Vagina (tissue), 2 donors: Measurements from ENCODE around the gene DOCK1. TPM values are rescaled to one million over a fixed set of nuclear protein-coding genes. Genes with fewer than 3 reads are reported as not detected.

Experiments
- DNase-seq, 2 donors: peaks; one replicate each; pipeline ENCODE4 v3.0.0-alpha.2; 2017; ENCODE audit errors: extremely low spot score in 2 of 2
- H3K27ac ChIP-seq: fragments of 200-600 bp; sonication (generic); one replicate; pipeline ENCODE4 v1.5.1; 2019
- H3K27me3 ChIP-seq: fragments of 200-600 bp; sonication (generic); one replicate; pipeline ENCODE4 v1.5.1; 2019
- H3K36me3 ChIP-seq, 2 donors: fragments of 200-600 bp; sonication (generic); one replicate each; pipeline ENCODE4 v1.5.1; 2017 to 2019
- H3K4me1 ChIP-seq: fragments of 200-600 bp; sonication (generic); one replicate; pipeline ENCODE4 v1.5.1; 2019
- H3K4me3 ChIP-seq, 2 donors: fragments of 200-600 bp; sonication (generic); 1 replicate in 1 of 2; 2 replicates in 1 of 2; pipeline ENCODE4 v1.5.1; 2016 to 2019
- H3K9me3 ChIP-seq: fragments of 200-600 bp; sonication (generic); one replicate; pipeline ENCODE4 v1.5.1; 2019
- CTCF ChIP-seq, 3 experiments: fragments of 450-650 bp in 2 of 3; fragments of 200-600 bp in 1 of 3; sonication (generic) in 1 of 3; IDR thresholded peaks; one replicate each; pipeline ENCODE4 v1.5.1; 2017 to 2019; ENCODE audit warnings: antibody characterized with exemption in 3 of 3, mild to moderate bottlenecking in 2 of 3, moderate library complexity in 2 of 3
- POLR2A ChIP-seq, 2 donors: fragments of 450-650 bp; IDR thresholded peaks; one replicate each; pipeline ENCODE4 v1.6.1; 2017; ENCODE audit warnings: antibody characterized with exemption in 2 of 2, mild to moderate bottlenecking in 2 of 2, moderate library complexity in 2 of 2
- POLR2AphosphoS5 ChIP-seq, 2 donors: sonication (generic); formaldehyde crosslinking; IDR thresholded peaks; one replicate each; pipeline ENCODE4 v1.9.0; 2017; ENCODE audit warnings: antibody characterized with exemption in 2 of 2, mild to moderate bottlenecking in 2 of 2, low read depth in 1 of 2; ENCODE audit not compliant: insufficient read depth in 1 of 2
- intact Hi-C: fragments of 100-400 bp; cut with DNase I; formaldehyde crosslinking; loops from one replicate; pipeline ENCODE4 v1.15.1; 2023
- total RNA-seq: library from RNA; depleted of rRNA; stranded (reverse); fragments of >200 nt; gene quantifications from one replicate; pipeline ENCODE4 v1.2.3, GENCODE V29; 2016

The DOCK1 gene
- total RNA-seq, 1 donor from 2014 or later, result 64.6 TPM

GRCh38 chr10:127351542-127351941 lies 446.3 kb downstream of the DOCK1 start:
- intact Hi-C loops, result no loop called here
- no peak for DNase-seq
- H3K36me3 ChIP-seq, result peaks cover 0 to 6% of the 10 kb centered on the region in 2 donors
- H3K27ac ChIP-seq, result no peak overlapping the region
- H3K4me3 ChIP-seq, result no peak overlapping the region
- H3K27me3 ChIP-seq, result no peaks in the 10 kb centered on the region
- no peak for TF ChIP-seq POLR2AphosphoS5 (IDR thresholded peaks at IDR 0.05; ENCODE audit: insufficient read depth in 1 of 2, low read depth in 1 of 2)
- TF ChIP-seq POLR2A (IDR thresholded peaks at IDR 0.05), result no peak
- no peak for TF ChIP-seq CTCF (IDR thresholded peaks at IDR 0.05)
- H3K9me3 ChIP-seq, result no peaks in the 10 kb centered on the region
- H3K4me1 ChIP-seq, result no peaks in the 10 kb centered on the region

GRCh38 chr10:127353544-127353943 lies 448.3 kb downstream of the DOCK1 start:
- TF ChIP-seq POLR2A (IDR thresholded peaks at IDR 0.05), result no peak
- TF ChIP-seq POLR2AphosphoS5 (IDR thresholded peaks at IDR 0.05; ENCODE audit: insufficient read depth in 1 of 2, low read depth in 1 of 2), result no peak
- no peak for TF ChIP-seq CTCF (IDR thresholded peaks at IDR 0.05)
- intact Hi-C loops, result no loop called here
- DNase-seq, result no peak
- no peaks in the 10 kb centered on the region for H3K4me1 ChIP-seq
- no peak overlapping the region for H3K27ac ChIP-seq
- H3K36me3 ChIP-seq, result peaks cover 0 to 3% of the 10 kb centered on the region in 2 donors
- H3K9me3 ChIP-seq, result no peaks in the 10 kb centered on the region
- H3K27me3 ChIP-seq, result no peaks in the 10 kb centered on the region
- no peak overlapping the region for H3K4me3 ChIP-seq

GRCh38 chr10:127354255-127354654 lies 449.0 kb downstream of the DOCK1 start:
- no peaks in the 10 kb centered on the region for H3K9me3 ChIP-seq
- TF ChIP-seq CTCF (IDR thresholded peaks at IDR 0.05) (no peak), POLR2AphosphoS5 (IDR thresholded peaks at IDR 0.05; ENCODE audit: insufficient read depth in 1 of 2, low read depth in 1 of 2) (no peak), POLR2A (IDR thresholded peaks at IDR 0.05) (no peak)

GRCh38 chr10:127354992-127355391 lies 449.8 kb downstream of the DOCK1 start:
- H3K4me1 ChIP-seq, result no peaks in the 10 kb centered on the region
- H3K27ac ChIP-seq, result no peak overlapping the region
- no peaks in the 10 kb centered on the region for H3K9me3 ChIP-seq
- H3K36me3 ChIP-seq, result peaks cover 0 to 3% of the 10 kb centered on the region in 2 donors
- TF ChIP-seq CTCF (IDR thresholded peaks at IDR 0.05) (no peak), POLR2A (IDR thresholded peaks at IDR 0.05) (no peak), POLR2AphosphoS5 (IDR thresholded peaks at IDR 0.05; ENCODE audit: insufficient read depth in 1 of 2, low read depth in 1 of 2) (no peak)
- intact Hi-C loops, result no loop called here
- H3K4me3 ChIP-seq, result no peak overlapping the region
- DNase-seq, result no peak
- H3K27me3 ChIP-seq, result no peaks in the 10 kb centered on the region

More at GRCh38 chr10:127354255-127354654, 449.0 kb downstream of the DOCK1 start:
- Histone ChIP-seq H3K36me3 (peaks cover 0 to 3% of the 10 kb centered on the region in 2 donors), H3K4me3 (no peak overlapping the region), H3K27ac (no peak overlapping the region), H3K27me3 (no peaks in the 10 kb centered on the region), H3K4me1 (no peaks in the 10 kb centered on the region)
- no peak for DNase-seq
- intact Hi-C loops, result no loop called here

- no peak overlapping the region for H3K4me3 ChIP-seq
- TF ChIP-seq POLR2A (IDR thresholded peaks at IDR 0.05) (no peak), POLR2AphosphoS5 (IDR thresholded peaks at IDR 0.05; ENCODE audit: insufficient read depth in 1 of 2, low read depth in 1 of 2) (no peak), CTCF (IDR thresholded peaks at IDR 0.05) (no peak)
- no peak for DNase-seq
- H3K4me1 ChIP-seq, result no peaks in the 10 kb centered on the region
- H3K27ac ChIP-seq, result no peak overlapping the region
- H3K27me3 ChIP-seq, result no peaks in the 10 kb centered on the region
- H3K9me3 ChIP-seq, result no peaks in the 10 kb centered on the region
- intact Hi-C loops, result no loop called here
- peaks cover 0 to 3% of the 10 kb centered on the region in 2 donors for H3K36me3 ChIP-seq
Measured at GRCh38 chr10:127356360-127356759, 451.1 kb downstream of the DOCK1 start.
